GM12878 (cell line): Measurements from ENCODE around the gene TSPYL4. TPM values are rescaled to one million over a fixed set of nuclear protein-coding genes. Genes with fewer than 3 reads are reported as not detected.

Experiments used
- ATAC-seq: fragments of 200-7000 bp; cut with Tn5 transposase; 3 replicates; pipeline ENCODE4 v1.9.1; 2020; ENCODE audit warnings: mild to moderate bottlenecking, moderate library complexity
- BruUV-seq: library from RNA; stranded (reverse); fragments of 400-500 nt; replicated peaks from 2 replicates; lab custom pipeline; 2021; lab: Mats Ljungman, UMichigan
- CTCF ChIA-PET: fragments of 300-600 bp; sonication (Branson Sonifier 250); formaldehyde crosslinking; extraction: SDS; loops from one replicate; lab custom pipeline; 2021; ENCODE audit warnings: inconsistent platforms; lab: Yijun Ruan, JAX
- POLR2A ChIA-PET: fragments of 350-600 bp; formaldehyde crosslinking; extraction: SDS; loops from one replicate; lab custom pipeline; 2021; ENCODE audit warnings: inconsistent platforms; lab: Charles Lee
- RAD21 ChIA-PET: fragments of 300-600 bp; sonication (Branson Sonifier 250); formaldehyde crosslinking; loops from one replicate; lab custom pipeline; 2023; ENCODE audit warnings: antibody characterized with exemption; ENCODE audit not compliant: unreplicated experiment; lab: Charles Lee
- SMC1A ChIA-PET: fragments of 300-600 bp; sonication (Branson Sonifier 250); formaldehyde crosslinking; loops from one replicate; lab custom pipeline; 2023; ENCODE audit not compliant: unreplicated experiment, uncharacterized antibody; lab: Charles Lee
- DNase-seq: peaks from one replicate; pipeline ENCODE4 v3.0.0-alpha.2; 2011; ENCODE audit warnings: low read depth, low spot score
- FAIRE-seq: peaks from 3 replicates; lab custom pipeline; 2011; peaks lifted over from hg19 to GRCh38; lab: Jason Lieb, UNC
- H2AFZ ChIP-seq: 2 replicates; pipeline ENCODE4 v1.6.0; 2011; ENCODE audit warnings: low read depth, low read length, control low read depth; ENCODE audit not compliant: control insufficient read depth
- H3K27ac ChIP-seq: 2 replicates; pipeline ENCODE4 v1.5.1; 2011; ENCODE audit warnings: control low read depth; ENCODE audit not compliant: control insufficient read depth, insufficient read depth
- H3K27me3 ChIP-seq, 2 experiments: replicated peaks in 1 of 2; 2 replicates each; pipeline versions ENCODE4 v1.6.0 to v1.6.1; 2011; ENCODE audit warnings: low read length in 1 of 2; ENCODE audit not compliant: control insufficient read depth in 2 of 2, insufficient read depth in 2 of 2
- H3K36me3 ChIP-seq, 2 experiments: 2 replicates each; pipeline ENCODE4 v1.5.1; 2011; ENCODE audit warnings: low read length in 1 of 2; ENCODE audit not compliant: control insufficient read depth in 2 of 2, insufficient read depth in 2 of 2
- H3K4me1 ChIP-seq: 2 replicates; pipeline ENCODE4 v1.6.1; 2011; ENCODE audit warnings: mild to moderate bottlenecking, low read length, moderate library complexity, mixed read lengths; ENCODE audit not compliant: control insufficient read depth, insufficient read depth
- H3K4me2 ChIP-seq: 2 replicates; pipeline ENCODE4 v1.6.0; 2011; ENCODE audit warnings: control low read depth; ENCODE audit not compliant: control insufficient read depth, insufficient read depth
- H3K4me3 ChIP-seq: fragments of 200-600 bp; sonication (generic); 2 replicates; pipeline ENCODE4 v1.5.1; 2016
- H3K79me2 ChIP-seq: 2 replicates; pipeline ENCODE4 v1.6.0; 2011; ENCODE audit warnings: low read length; ENCODE audit not compliant: control insufficient read depth, insufficient read depth
- H3K9ac ChIP-seq: 2 replicates; pipeline ENCODE4 v1.8.0; 2011; ENCODE audit warnings: low read length, control low read depth, mixed read lengths; ENCODE audit not compliant: control insufficient read depth, insufficient read depth
- H3K9me3 ChIP-seq: replicated peaks from 3 replicates; pipeline ENCODE4 v1.5.1; 2011; ENCODE audit warnings: mild to moderate bottlenecking, low read length; ENCODE audit not compliant: control insufficient read depth, insufficient read depth
- H4K20me1 ChIP-seq: 2 replicates; pipeline ENCODE4 v1.6.0; 2011; ENCODE audit not compliant: control insufficient read depth, insufficient read depth
- CBX3 ChIP-seq: fragments of 200-600 bp; sonication (generic); IDR thresholded peaks from 2 replicates; pipeline ENCODE4 v1.6.1; 2016; ENCODE audit warnings: low read depth, borderline replicate concordance
- CBX5 ChIP-seq: sonication (generic); IDR thresholded peaks from 2 replicates; pipeline ENCODE4 v1.6.1; 2016; ENCODE audit warnings: low read depth, moderate library complexity, mild to moderate bottlenecking, inconsistent platforms
- EED ChIP-seq: sonication (generic); IDR thresholded peaks from 2 replicates; pipeline ENCODE4 v1.6.1; 2016; ENCODE audit warnings: antibody characterized with exemption, low read depth
- GATAD2B ChIP-seq: fragments of 450-650 bp; conservative IDR thresholded peaks from 2 replicates; pipeline ENCODE4 v1.6.1; 2017; ENCODE audit warnings: low read depth, mild to moderate bottlenecking, moderate library complexity
- MTA2 ChIP-seq: fragments of 450-650 bp; IDR thresholded peaks from 2 replicates; pipeline ENCODE4 v1.6.1; 2016; ENCODE audit warnings: low read depth, mild to moderate bottlenecking, moderate library complexity
- MTA3 ChIP-seq: IDR thresholded peaks from 2 replicates; pipeline ENCODE4 v1.6.1; 2012; ENCODE audit warnings: low read length, inconsistent platforms, borderline replicate concordance
- PML ChIP-seq: IDR thresholded peaks from 2 replicates; pipeline ENCODE4 v1.6.1; 2012; ENCODE audit warnings: low read length, inconsistent platforms
- RCOR1 ChIP-seq: conservative IDR thresholded peaks from 2 replicates; pipeline ENCODE4 v1.6.1; 2012; ENCODE audit warnings: low read depth, low read length, improper control_type of control experiment
- SPI1 ChIP-seq: IDR thresholded peaks from 2 replicates; pipeline ENCODE4 v1.6.1; 2011; ENCODE audit warnings: low read depth, mild to moderate bottlenecking, low read length, moderate library complexity, borderline replicate concordance; ENCODE audit not compliant: insufficient read depth
- STAT3 ChIP-seq: IDR thresholded peaks from 2 replicates; pipeline ENCODE4 v1.6.1; 2011; ENCODE audit warnings: low read depth, low read length, improper control_type of control experiment
- TAF1 ChIP-seq: IDR thresholded peaks from 2 replicates; pipeline ENCODE4 v1.6.1; 2011; ENCODE audit warnings: mild to moderate bottlenecking, low read depth, low read length, borderline replicate concordance
- YY1 ChIP-seq: IDR thresholded peaks from 2 replicates; pipeline ENCODE4 v1.6.1; 2011; ENCODE audit warnings: low read depth, mild to moderate bottlenecking, low read length
- ZNF274 ChIP-seq: IDR thresholded peaks from one replicate; pipeline ENCODE4 v1.8.0; 2011; ENCODE audit not compliant: insufficient read length, insufficient read depth
- ZSCAN29 ChIP-seq: fragments of 450-650 bp; IDR thresholded peaks from 2 replicates; pipeline ENCODE4 v1.6.1; 2017; ENCODE audit warnings: mild to moderate bottlenecking, moderate library complexity
- WGBS: methylation state at CpG from one replicate; pipeline ENCODE4 v1.1.6; 2016; ENCODE audit warnings: low lambda C conversion rate; ENCODE audit not compliant: insufficient replicate concordance, insufficient coverage; ENCODE audit errors: missing lambda C conversion rate; 5-methylcytosine and 5-hydroxymethylcytosine counted together
- in situ Hi-C: fragments of 300-500 bp; cut with MboI; formaldehyde crosslinking; loops from 9 replicates; pipeline ENCODE4 v1.14.3; 2018; ENCODE audit warnings: mixed read lengths
- intact Hi-C: fragments of 100-400 bp; cut with micrococcal nuclease; formaldehyde crosslinking; loops from one replicate; pipeline ENCODE4 v1.14.2; 2022; ENCODE audit not compliant: unreplicated experiment
- polyA plus RNA-seq, 11 experiments: library from polyadenylated mRNA; depleted of rRNA in 4 of 11; unstranded in 6 of 11; stranded (reverse) in 5 of 11; fragments of >200 nt; fragmentation: Nextera tagmentation in 4 of 11; fragmentation: Illumina TruSeq in 1 of 11; extraction: Ambion mirVana in 4 of 11; extraction: Trizol in 1 of 11; gene quantifications; 1 replicate in 1 of 11; 2 replicates in 10 of 11; pipeline versions ENCODE4 v1.2.1 to v1.2.3, GENCODE V29; 2011 to 2016; ENCODE audit warnings: inconsistent platforms in 2 of 11, missing spikeins in 2 of 11, low read depth in 1 of 11
- total RNA-seq, 4 experiments: library from RNA; depleted of rRNA in 3 of 4; stranded (reverse); fragments of >200 nt in 3 of 4; fragmentation: Illumina TruSeq in 1 of 4; extraction: Trizol in 1 of 4; gene quantifications; 2 replicates each; pipeline versions ENCODE4 v1.2.1 to v1.2.3, GENCODE V29; 2013 to 2021
- TF ChIP-seq, protein P1 (sequence below): fragments of 450-650 bp; IDR thresholded peaks from 2 replicates; pipeline ENCODE4 v1.6.1; 2016; ENCODE audit warnings: mild to moderate bottlenecking
- TF ChIP-seq, protein P2 (sequence below): fragments of 450-650 bp; IDR thresholded peaks from 2 replicates; pipeline ENCODE4 v1.6.1; 2017; ENCODE audit warnings: borderline replicate concordance
- TF ChIP-seq, protein P3 (sequence below): fragments of 450-650 bp; IDR thresholded peaks from 2 replicates; pipeline ENCODE4 v1.6.1; 2017; ENCODE audit warnings: mild to moderate bottlenecking, moderate library complexity

Gene TSPYL4
- total and polyA plus RNA-seq, 10 of the 15 experiments (the other 5 are each of a cell fraction or from before 2014, with no cell fraction given): 1.5 to 27.6 (median 20.0) TPM

DNA sequence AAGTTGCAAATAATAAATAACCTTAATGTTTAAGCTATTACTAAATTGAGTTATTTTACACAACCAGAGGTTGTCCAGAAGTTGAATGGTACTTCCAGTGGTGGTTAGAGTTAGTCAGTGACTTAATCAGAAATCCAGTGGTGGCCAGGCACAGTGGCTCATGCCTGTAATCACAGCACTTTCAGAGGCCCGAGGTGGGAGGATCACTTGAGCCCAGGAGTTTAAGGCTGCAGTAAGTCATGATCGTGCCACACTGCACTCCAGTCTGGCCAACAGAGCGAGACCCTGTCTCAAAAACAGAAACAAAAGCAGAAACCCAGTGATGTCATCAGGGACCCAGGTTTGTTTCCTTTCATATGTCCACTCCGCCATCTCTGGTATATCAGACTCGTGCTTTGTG, 35.0 kb downstream of the TSPYL4 start:
- BruUV-seq: no TSS peak
- no peak overlapping the region for H3K4me3 ChIP-seq
- no peak for DNase-seq
- CTCF ChIA-PET: interaction anchor here (1.1 to 3.0 kb wide), 19 partner anchors 10 to 342 kb away, joined by 3 to 45 read pairs (median 8); partner anchors contain the start of gene TSPYL1
- 60% methylated on average over 5 of the region's 5 CpGs for WGBS
- intact Hi-C loops (loop anchor here (5.0 kb wide), 1 partner anchor 313 kb away; no protein-coding TSS in a partner anchor), in situ Hi-C loops (no loop called here)
- no peak for ATAC-seq
- no peak for FAIRE-seq
- no peak overlapping the region for H3K4me2 ChIP-seq
- H4K20me1 ChIP-seq: no peaks in the 10 kb centered on the region
- H3K79me2 ChIP-seq: no peaks in the 10 kb centered on the region
- H3K9me3 ChIP-seq: no peaks in the 10 kb centered on the region
- SMC1A ChIA-PET: interaction anchor here (0.7 to 1.5 kb wide), 6 partner anchors 11 to 345 kb away, joined by 3 to 5 read pairs (median 3); partner anchors contain the start of gene DSE
- POLR2A ChIA-PET: no interaction called here
- RAD21 ChIA-PET: interaction anchor here (1.4 to 1.7 kb wide), 2 partner anchors 69 to 118 kb away, joined by 3 to 4 read pairs; no protein-coding TSS in a partner anchor
- H2AFZ ChIP-seq: no peak overlapping the region
- no peaks in the 10 kb centered on the region for H3K27me3 ChIP-seq
- no peaks in the 10 kb centered on the region for H3K4me1 ChIP-seq
- no peak overlapping the region for H3K9ac ChIP-seq
- no peak overlapping the region for H3K27ac ChIP-seq
- H3K36me3 ChIP-seq: peaks cover 0 to 5% of the 10 kb centered on the region in 2 experiments; a peak in 2 of 4 replicates
- TF ChIP-seq EED (no peak), CBX5 (no peak), GATAD2B (no peak), YY1 (no peak), SPI1 (no peak), RCOR1 (no peak), PML (no peak), ZSCAN29 (no peak), MTA3 (no peak), ZNF274 (no peak), TAF1 (no peak), STAT3 (no peak), MTA2 (no peak), CBX3 (no peak)
- TF ChIP-seq, protein P1, sequence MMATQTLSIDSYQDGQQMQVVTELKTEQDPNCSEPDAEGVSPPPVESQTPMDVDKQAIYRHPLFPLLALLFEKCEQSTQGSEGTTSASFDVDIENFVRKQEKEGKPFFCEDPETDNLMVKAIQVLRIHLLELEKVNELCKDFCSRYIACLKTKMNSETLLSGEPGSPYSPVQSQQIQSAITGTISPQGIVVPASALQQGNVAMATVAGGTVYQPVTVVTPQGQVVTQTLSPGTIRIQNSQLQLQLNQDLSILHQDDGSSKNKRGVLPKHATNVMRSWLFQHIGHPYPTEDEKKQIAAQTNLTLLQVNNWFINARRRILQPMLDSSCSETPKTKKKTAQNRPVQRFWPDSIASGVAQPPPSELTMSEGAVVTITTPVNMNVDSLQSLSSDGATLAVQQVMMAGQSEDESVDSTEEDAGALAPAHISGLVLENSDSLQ: no peak
- TF ChIP-seq, protein P2, sequence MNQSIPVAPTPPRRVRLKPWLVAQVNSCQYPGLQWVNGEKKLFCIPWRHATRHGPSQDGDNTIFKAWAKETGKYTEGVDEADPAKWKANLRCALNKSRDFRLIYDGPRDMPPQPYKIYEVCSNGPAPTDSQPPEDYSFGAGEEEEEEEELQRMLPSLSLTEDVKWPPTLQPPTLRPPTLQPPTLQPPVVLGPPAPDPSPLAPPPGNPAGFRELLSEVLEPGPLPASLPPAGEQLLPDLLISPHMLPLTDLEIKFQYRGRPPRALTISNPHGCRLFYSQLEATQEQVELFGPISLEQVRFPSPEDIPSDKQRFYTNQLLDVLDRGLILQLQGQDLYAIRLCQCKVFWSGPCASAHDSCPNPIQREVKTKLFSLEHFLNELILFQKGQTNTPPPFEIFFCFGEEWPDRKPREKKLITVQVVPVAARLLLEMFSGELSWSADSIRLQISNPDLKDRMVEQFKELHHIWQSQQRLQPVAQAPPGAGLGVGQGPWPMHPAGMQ: no peak
- TF ChIP-seq, protein P3, sequence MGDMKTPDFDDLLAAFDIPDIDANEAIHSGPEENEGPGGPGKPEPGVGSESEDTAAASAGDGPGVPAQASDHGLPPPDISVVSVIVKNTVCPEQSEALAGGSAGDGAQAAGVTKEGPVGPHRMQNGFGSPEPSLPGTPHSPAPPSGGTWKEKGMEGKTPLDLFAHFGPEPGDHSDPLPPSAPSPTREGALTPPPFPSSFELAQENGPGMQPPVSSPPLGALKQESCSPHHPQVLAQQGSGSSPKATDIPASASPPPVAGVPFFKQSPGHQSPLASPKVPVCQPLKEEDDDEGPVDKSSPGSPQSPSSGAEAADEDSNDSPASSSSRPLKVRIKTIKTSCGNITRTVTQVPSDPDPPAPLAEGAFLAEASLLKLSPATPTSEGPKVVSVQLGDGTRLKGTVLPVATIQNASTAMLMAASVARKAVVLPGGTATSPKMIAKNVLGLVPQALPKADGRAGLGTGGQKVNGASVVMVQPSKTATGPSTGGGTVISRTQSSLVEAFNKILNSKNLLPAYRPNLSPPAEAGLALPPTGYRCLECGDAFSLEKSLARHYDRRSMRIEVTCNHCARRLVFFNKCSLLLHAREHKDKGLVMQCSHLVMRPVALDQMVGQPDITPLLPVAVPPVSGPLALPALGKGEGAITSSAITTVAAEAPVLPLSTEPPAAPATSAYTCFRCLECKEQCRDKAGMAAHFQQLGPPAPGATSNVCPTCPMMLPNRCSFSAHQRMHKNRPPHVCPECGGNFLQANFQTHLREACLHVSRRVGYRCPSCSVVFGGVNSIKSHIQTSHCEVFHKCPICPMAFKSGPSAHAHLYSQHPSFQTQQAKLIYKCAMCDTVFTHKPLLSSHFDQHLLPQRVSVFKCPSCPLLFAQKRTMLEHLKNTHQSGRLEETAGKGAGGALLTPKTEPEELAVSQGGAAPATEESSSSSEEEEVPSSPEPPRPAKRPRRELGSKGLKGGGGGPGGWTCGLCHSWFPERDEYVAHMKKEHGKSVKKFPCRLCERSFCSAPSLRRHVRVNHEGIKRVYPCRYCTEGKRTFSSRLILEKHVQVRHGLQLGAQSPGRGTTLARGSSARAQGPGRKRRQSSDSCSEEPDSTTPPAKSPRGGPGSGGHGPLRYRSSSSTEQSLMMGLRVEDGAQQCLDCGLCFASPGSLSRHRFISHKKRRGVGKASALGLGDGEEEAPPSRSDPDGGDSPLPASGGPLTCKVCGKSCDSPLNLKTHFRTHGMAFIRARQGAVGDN: no peak
